HEK293 (cell line): ENCODE results near the gene SLC45A2.

Source experiments
- CTCF ChIP-seq: fragments of 450-650 bp; formaldehyde crosslinking; IDR thresholded peaks from 2 replicates; pipeline ENCODE4 v1.5.1; 2016; ENCODE audit warnings: missing biosample characterization, missing genetic modification characterization
- GLI4 ChIP-seq: fragments of 450-650 bp; formaldehyde crosslinking; IDR thresholded peaks from 2 replicates; pipeline ENCODE4 v1.5.1; 2016; ENCODE audit warnings: missing biosample characterization, missing genetic modification characterization
- IKZF3 ChIP-seq: fragments of 450-650 bp; IDR thresholded peaks from 2 replicates; pipeline ENCODE4 v1.5.0; 2018; ENCODE audit warnings: missing biosample characterization, mild to moderate bottlenecking, missing genetic modification characterization, moderate library complexity
- PATZ1 ChIP-seq: fragments of 450-650 bp; formaldehyde crosslinking; IDR thresholded peaks from 2 replicates; pipeline ENCODE4 v1.5.1; 2016; ENCODE audit warnings: missing biosample characterization, missing genetic modification characterization
- ZBTB44 ChIP-seq: fragments of 450-650 bp; IDR thresholded peaks from 2 replicates; pipeline ENCODE4 v1.5.1; 2018; ENCODE audit warnings: missing biosample characterization, mild to moderate bottlenecking, missing genetic modification characterization
- ZNF148 ChIP-seq: fragments of 450-650 bp; formaldehyde crosslinking; IDR thresholded peaks from 2 replicates; pipeline ENCODE4 v1.5.0; 2017; ENCODE audit warnings: missing biosample characterization, missing genetic modification characterization, borderline replicate concordance
- ZNF23 ChIP-seq: fragments of 450-650 bp; formaldehyde crosslinking; IDR thresholded peaks from 2 replicates; pipeline ENCODE4 v1.5.1; 2016; ENCODE audit warnings: missing biosample characterization, missing genetic modification characterization, borderline replicate concordance
- ZNF280C ChIP-seq: fragments of 450-650 bp; formaldehyde crosslinking; IDR thresholded peaks from 2 replicates; pipeline ENCODE4 v1.5.1; 2016; ENCODE audit warnings: missing biosample characterization, missing genetic modification characterization
- ZNF510 ChIP-seq: fragments of 450-650 bp; formaldehyde crosslinking; IDR thresholded peaks from 2 replicates; pipeline ENCODE4 v1.5.1; 2018; ENCODE audit warnings: mild to moderate bottlenecking, missing genetic modification characterization, missing biosample characterization; ENCODE audit not compliant: insufficient replicate concordance
- ZNF513 ChIP-seq: fragments of 450-650 bp; IDR thresholded peaks from 2 replicates; pipeline ENCODE4 v1.5.1; 2018; ENCODE audit warnings: missing biosample characterization, missing genetic modification characterization
- ZNF580 ChIP-seq: fragments of 450-650 bp; formaldehyde crosslinking; IDR thresholded peaks from 2 replicates; pipeline ENCODE4 v1.5.1; 2016; ENCODE audit warnings: missing biosample characterization, missing genetic modification characterization
- ZNF792 ChIP-seq: fragments of 450-650 bp; formaldehyde crosslinking; IDR thresholded peaks from 2 replicates; pipeline ENCODE4 v1.5.1; 2016; ENCODE audit warnings: missing biosample characterization, missing genetic modification characterization
- ZSCAN18 ChIP-seq: fragments of 450-650 bp; formaldehyde crosslinking; IDR thresholded peaks from 2 replicates; pipeline ENCODE4 v1.5.1; 2016; ENCODE audit warnings: missing biosample characterization, missing genetic modification characterization

GRCh38 chr5:33957577-33958150 lies 26.8 kb downstream of the SLC45A2 start:
- no peak for TF ChIP-seq ZSCAN18 (tag by site-specific recombination)
- no peak for TF ChIP-seq ZBTB44 (tag by site-specific recombination)
- TF ChIP-seq GLI4 (tag by site-specific recombination) = no peak
- TF ChIP-seq CTCF (tag by site-specific recombination) = no peak
- TF ChIP-seq PATZ1 (tag by site-specific recombination) = no peak
- no peak for TF ChIP-seq ZNF510
- TF ChIP-seq IKZF3 = no peak
- no peak for TF ChIP-seq ZNF148
- no peak for TF ChIP-seq ZNF280C (tag by site-specific recombination)
- no peak for TF ChIP-seq ZNF792
- no peak for TF ChIP-seq ZNF23
- no peak for TF ChIP-seq ZNF580 (tag by site-specific recombination)
- no peak for TF ChIP-seq ZNF513 (tag by site-specific recombination)
